SK-N-SH (cell line): ENCODE results near the gene POMGNT1.

Experiments
- CTCF ChIP-seq: fragments of 200-600 bp; sonication (generic); IDR thresholded peaks from 2 replicates; pipeline ENCODE4 v1.6.1; 2017; ENCODE audit warnings: antibody characterized with exemption, mild to moderate bottlenecking, moderate library complexity
- MXI1 ChIP-seq: IDR thresholded peaks from 2 replicates; pipeline ENCODE4 v1.6.1; 2012; ENCODE audit warnings: mild to moderate bottlenecking, low read depth, low read length, improper control_type of control experiment
- POLR2AphosphoS5 ChIP-seq: IDR thresholded peaks from 2 replicates; pipeline ENCODE4 v1.6.1; 2012; ENCODE audit warnings: low read depth, low read length
- RAD21 ChIP-seq: IDR thresholded peaks from 2 replicates; pipeline ENCODE4 v1.6.1; 2012; ENCODE audit warnings: mild to moderate bottlenecking, low read length
- SMC3 ChIP-seq: IDR thresholded peaks from 2 replicates; pipeline ENCODE4 v1.6.1; 2012; ENCODE audit warnings: low read depth, low read length, improper control_type of control experiment
- ZBTB33 ChIP-seq: IDR thresholded peaks from 2 replicates; pipeline ENCODE4 v1.4.0; 2012; ENCODE audit warnings: low read depth, borderline replicate concordance
- TF ChIP-seq, protein P1 (sequence below): IDR thresholded peaks from 2 replicates; pipeline ENCODE4 v1.6.1; 2012; ENCODE audit warnings: mild to moderate bottlenecking, low read depth, low read length, moderate library complexity

DNA sequence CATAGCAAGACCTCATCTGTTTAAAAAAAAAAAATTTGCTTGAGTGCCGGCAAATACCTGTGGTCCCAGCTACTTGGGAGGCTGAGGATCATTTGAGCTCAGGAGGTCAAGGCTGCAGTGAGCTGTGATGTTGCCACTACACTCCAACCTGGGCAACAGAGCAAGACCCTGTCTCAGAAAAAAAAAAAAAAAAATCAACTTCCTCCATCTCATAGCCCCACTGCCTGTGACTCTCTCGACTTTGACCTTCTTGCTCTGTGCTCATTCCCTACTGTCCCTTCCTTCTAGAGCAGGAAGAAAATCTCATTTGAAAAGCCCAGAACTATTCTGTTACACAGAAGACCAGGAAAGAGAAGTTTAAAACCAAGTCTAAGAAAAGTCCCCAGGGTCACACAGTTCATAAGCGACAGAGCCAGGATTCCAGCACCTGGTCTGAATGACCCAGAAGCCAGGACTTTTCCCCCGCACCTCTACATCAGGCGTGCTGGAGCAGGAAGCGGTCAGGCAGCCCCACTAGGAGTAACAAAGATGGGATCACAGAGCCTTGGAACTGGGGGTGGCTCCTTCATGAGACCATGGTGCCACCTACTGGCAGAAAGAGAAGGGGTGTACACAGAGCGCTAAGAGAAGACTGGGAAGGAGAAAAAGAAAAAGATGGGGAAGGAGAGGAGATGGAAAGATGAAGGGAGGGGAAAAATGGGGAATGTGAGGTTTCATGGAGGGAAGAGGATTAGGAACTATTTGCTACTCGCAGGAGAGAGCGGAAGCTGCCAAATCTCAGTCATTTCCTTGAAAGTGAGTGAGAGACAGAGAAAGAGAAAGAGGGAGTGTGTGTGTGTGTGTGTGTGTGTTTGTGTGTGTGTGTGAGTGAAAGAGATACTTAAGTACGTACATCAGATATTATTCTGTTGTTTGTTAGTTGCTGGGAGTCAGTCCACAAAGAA, 18.8 kb downstream of the POMGNT1 start:
- peak; percentile 94 for TF ChIP-seq CTCF
- peak; percentile 98 for TF ChIP-seq RAD21
- TF ChIP-seq, protein P1, sequence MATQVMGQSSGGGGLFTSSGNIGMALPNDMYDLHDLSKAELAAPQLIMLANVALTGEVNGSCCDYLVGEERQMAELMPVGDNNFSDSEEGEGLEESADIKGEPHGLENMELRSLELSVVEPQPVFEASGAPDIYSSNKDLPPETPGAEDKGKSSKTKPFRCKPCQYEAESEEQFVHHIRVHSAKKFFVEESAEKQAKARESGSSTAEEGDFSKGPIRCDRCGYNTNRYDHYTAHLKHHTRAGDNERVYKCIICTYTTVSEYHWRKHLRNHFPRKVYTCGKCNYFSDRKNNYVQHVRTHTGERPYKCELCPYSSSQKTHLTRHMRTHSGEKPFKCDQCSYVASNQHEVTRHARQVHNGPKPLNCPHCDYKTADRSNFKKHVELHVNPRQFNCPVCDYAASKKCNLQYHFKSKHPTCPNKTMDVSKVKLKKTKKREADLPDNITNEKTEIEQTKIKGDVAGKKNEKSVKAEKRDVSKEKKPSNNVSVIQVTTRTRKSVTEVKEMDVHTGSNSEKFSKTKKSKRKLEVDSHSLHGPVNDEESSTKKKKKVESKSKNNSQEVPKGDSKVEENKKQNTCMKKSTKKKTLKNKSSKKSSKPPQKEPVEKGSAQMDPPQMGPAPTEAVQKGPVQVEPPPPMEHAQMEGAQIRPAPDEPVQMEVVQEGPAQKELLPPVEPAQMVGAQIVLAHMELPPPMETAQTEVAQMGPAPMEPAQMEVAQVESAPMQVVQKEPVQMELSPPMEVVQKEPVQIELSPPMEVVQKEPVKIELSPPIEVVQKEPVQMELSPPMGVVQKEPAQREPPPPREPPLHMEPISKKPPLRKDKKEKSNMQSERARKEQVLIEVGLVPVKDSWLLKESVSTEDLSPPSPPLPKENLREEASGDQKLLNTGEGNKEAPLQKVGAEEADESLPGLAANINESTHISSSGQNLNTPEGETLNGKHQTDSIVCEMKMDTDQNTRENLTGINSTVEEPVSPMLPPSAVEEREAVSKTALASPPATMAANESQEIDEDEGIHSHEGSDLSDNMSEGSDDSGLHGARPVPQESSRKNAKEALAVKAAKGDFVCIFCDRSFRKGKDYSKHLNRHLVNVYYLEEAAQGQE = peak; percentile 34; the same call in 1 of the 2 replicates
- TF ChIP-seq MXI1 = no peak
- TF ChIP-seq ZBTB33 = no peak
- no peak for TF ChIP-seq POLR2AphosphoS5
- peak; percentile 94 for TF ChIP-seq SMC3
